Stimulated activated CD4-positive, alpha-beta T cell treated with anti-CD3 and anti-CD28 coated beads, TNF-alpha, amount 100 ng/mL, for 48 hours (primary cell): ENCODE measurements around the gene ITPR2.

ENCODE experiments used
- DNase-seq, 3 donors: peaks; one replicate each; pipeline ENCODE4 v3.0.0-alpha.2; 2020; ENCODE audit warnings: low read depth in 3 of 3

ITPR2 gene

GRCh38 chr12:26406813-26407212, 426.2 kb downstream of the ITPR2 start:
- no peak for DNase-seq

GRCh38 chr12:26406391-26406790, 426.6 kb downstream of the ITPR2 start:
- no peak for DNase-seq

GRCh38 chr12:26403601-26404000, 429.4 kb downstream of the ITPR2 start:
- no peak for DNase-seq

GRCh38 chr12:26402648-26403047, 430.3 kb downstream of the ITPR2 start:
- no peak for DNase-seq

- no peak for DNase-seq
Observed at GRCh38 chr12:26401874-26402273, 431.1 kb downstream of the ITPR2 start.

GRCh38 chr12:26400627-26401026, 432.4 kb downstream of the ITPR2 start:
- no peak for DNase-seq

- DNase-seq, result no peak
Observed at GRCh38 chr12:26399381-26399780, 433.6 kb downstream of the ITPR2 start.

GRCh38 chr12:26396402-26396801, 436.6 kb downstream of the ITPR2 start:
- DNase-seq, result no peak

- DNase-seq, result no peak
Observed at GRCh38 chr12:26389343-26389742, 443.7 kb downstream of the ITPR2 start.

GRCh38 chr12:26384536-26384935, 448.5 kb downstream of the ITPR2 start:
- DNase-seq, result no peak

- no peak for DNase-seq
Observed at GRCh38 chr12:26383041-26383440, 450.0 kb downstream of the ITPR2 start.

GRCh38 chr12:26380897-26381296, 452.1 kb downstream of the ITPR2 start:
- no peak for DNase-seq

GRCh38 chr12:26379777-26380467, 453.1 kb downstream of the ITPR2 start:
- DNase-seq, result no peak

GRCh38 chr12:26378711-26379110, 454.3 kb downstream of the ITPR2 start:
- no peak for DNase-seq

GRCh38 chr12:26374934-26375680, 457.9 kb downstream of the ITPR2 start:
- no peak for DNase-seq

- DNase-seq, result no peak
Observed at GRCh38 chr12:26373606-26374495, 459.1 kb downstream of the ITPR2 start.

GRCh38 chr12:26372866-26373265, 460.1 kb downstream of the ITPR2 start:
- DNase-seq, result no peak

GRCh38 chr12:26370098-26370497, 462.9 kb downstream of the ITPR2 start:
- DNase-seq, result no peak

- no peak for DNase-seq
Observed at GRCh38 chr12:26369588-26369987, 463.4 kb downstream of the ITPR2 start.

- no peak for DNase-seq
Observed at GRCh38 chr12:26367991-26368730, 464.8 kb downstream of the ITPR2 start.

GRCh38 chr12:26361964-26362363, 471.0 kb downstream of the ITPR2 start:
- no peak for DNase-seq

GRCh38 chr12:26360062-26360461, 472.9 kb downstream of the ITPR2 start:
- no peak for DNase-seq
